Stimulated activated naive CD4-positive, alpha-beta T cell treated with Interleukin-2 at 50 U/mL for 16 hours (primary cell): Measurements from ENCODE around the gene ZNF384.

ENCODE experiments used
- DNase-seq: peaks from one replicate; lab custom pipeline; 2025; lab: John Stamatoyannopoulos, UW

ZNF384 gene

GRCh38 chr12:6699259-6699988, 10.2 kb upstream of the ZNF384 start:
- no peak for DNase-seq

GRCh38 chr12:6698352-6699046, 9.3 kb upstream of the ZNF384 start:
- no peak for DNase-seq

- no peak for DNase-seq
Observed at GRCh38 chr12:6697584-6698351, 8.6 kb upstream of the ZNF384 start.

- no peak for DNase-seq
Observed at GRCh38 chr12:6696690-6697583, 7.8 kb upstream of the ZNF384 start.

GRCh38 chr12:6695313-6696045, 6.3 kb upstream of the ZNF384 start:
- DNase-seq: no peak

GRCh38 chr12:6694701-6695100, 5.5 kb upstream of the ZNF384 start:
- DNase-seq: no peak

- DNase-seq: no peak
Observed at GRCh38 chr12:6693832-6694355, 4.7 kb upstream of the ZNF384 start.

- DNase-seq: no peak
Observed at GRCh38 chr12:6692888-6693287, 3.7 kb upstream of the ZNF384 start.

- no peak for DNase-seq
Observed at GRCh38 chr12:6691473-6691872, 2.3 kb upstream of the ZNF384 start.

- no peak for DNase-seq
Observed at GRCh38 chr12:6688543-6688998, 604 bp downstream of the ZNF384 start.

- no peak for DNase-seq
Observed at GRCh38 chr12:6685814-6686213, 3.4 kb downstream of the ZNF384 start.

- DNase-seq: peak; percentile 31
Observed at GRCh38 chr12:6684609-6685008, 4.6 kb downstream of the ZNF384 start.

- no peak for DNase-seq
Observed at GRCh38 chr12:6676962-6677361, 12.2 kb downstream of the ZNF384 start.

- no peak for DNase-seq
Observed at GRCh38 chr12:6672143-6672542, 17.0 kb downstream of the ZNF384 start.

- no peak for DNase-seq
Observed at GRCh38 chr12:6667559-6668210, 21.5 kb downstream of the ZNF384 start.

GRCh38 chr12:6666211-6666610, 23.0 kb downstream of the ZNF384 start:
- no peak for DNase-seq

GRCh38 chr12:6664902-6665301, 24.3 kb downstream of the ZNF384 start:
- no peak for DNase-seq

GRCh38 chr12:6662906-6663742, 26.1 kb downstream of the ZNF384 start, which contains the start of gene ING4:
ING4 (minus strand) TSS chr12:6663119; CDS start chr12:6663101, 18 bp downstream.
- DNase-seq: peak; percentile 96

- no peak for DNase-seq
Observed at GRCh38 chr12:6662602-6662905, 26.6 kb downstream of the ZNF384 start.
